NCI-H1092 treated with DMSO at 0.1 percent for 48 hours (cell line): ENCODE measurements around the gene KLF6.
A peak's percentile ranks its signal among the peaks of the same experiment; 100 is the strongest.

Experiments
- DNase-seq: peaks from one replicate; lab custom pipeline; 2025; lab: John Stamatoyannopoulos, UW

KLF6 gene

DNA sequence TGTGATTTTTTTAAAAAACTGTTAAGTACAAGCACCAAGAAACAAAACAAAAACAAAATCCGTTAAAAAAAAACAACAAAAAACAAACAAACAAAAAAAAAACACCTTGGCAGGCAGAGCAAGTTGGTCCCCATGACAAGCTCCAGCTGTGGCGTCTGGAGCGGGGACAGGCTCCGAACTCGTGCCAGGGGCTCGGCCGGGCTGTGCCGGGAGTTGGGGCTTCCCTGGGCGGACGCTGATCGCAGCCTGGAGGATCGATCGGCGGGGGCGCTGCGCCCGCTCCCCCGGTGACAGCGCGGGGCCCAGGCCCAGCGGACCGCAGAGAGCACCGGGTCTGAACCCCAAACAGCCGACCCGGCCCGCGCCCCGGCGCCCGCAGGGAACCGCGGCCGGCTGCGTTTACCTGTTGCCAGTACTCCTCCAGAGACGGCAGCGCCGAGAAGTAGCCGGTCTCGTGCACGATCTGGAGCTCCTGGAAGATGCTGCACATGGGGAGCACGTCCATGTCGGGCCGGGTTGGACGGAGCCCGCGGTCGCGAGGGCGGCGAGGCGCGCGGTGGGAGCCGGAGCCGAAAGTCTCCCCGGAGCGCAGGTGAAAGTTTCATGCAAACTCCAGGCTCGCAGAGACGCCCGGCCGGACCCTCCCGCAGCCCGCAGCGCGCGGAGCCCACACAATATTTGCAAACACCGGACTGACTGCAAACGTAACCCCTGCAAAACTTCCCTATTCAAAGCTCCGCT, at the start of gene KLF6:
KLF6 (minus strand) TSS at position 700 of the 741 bp plus-strand sequence; CDS start at position 505, 195 bp downstream.
- DNase-seq = peak; percentile 41

DNA sequence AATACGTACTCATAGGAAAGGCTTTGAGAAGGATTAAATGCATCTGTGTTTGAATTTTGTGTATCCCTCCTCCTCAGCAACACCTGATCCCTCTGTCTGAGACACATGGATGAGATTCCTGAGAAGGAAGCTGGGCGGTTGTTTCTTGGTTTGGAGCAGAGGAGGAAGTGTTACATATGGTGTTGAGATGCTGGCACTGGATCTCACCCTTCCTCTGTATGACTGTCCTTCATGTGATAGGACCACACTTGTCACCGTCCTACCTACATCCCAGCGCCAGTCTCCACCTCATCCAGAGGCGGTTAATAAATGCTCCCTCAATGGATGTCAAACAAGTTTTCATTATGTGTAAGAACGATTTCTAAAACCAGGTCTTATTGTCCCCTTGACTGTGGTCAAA, 49.4 kb upstream of the KLF6 start:
- no peak for DNase-seq

GRCh38 chr10:3833046-3833445, 48.0 kb upstream of the KLF6 start:
- no peak for DNase-seq

- DNase-seq = no peak
Measured at GRCh38 chr10:3832022-3832786, 47.2 kb upstream of the KLF6 start.

DNA sequence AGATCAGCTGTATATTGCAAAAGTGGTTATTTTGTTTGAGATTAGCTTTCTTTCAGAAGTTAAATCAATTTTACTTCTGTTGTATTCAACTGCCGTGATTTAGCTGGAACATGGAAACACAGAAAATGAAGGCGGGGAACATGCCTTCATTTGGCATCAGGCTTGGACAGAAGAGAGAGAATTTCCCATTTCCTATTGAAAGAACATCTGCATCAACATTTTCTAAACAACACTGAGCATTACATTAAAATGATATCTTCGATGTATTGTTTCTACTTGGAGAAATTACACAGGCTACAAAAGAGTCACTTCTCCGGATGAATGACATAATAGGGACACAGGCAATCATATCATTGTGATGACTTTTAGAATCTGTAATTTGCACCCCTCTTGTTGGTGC, 46.6 kb upstream of the KLF6 start:
- DNase-seq = no peak

DNA sequence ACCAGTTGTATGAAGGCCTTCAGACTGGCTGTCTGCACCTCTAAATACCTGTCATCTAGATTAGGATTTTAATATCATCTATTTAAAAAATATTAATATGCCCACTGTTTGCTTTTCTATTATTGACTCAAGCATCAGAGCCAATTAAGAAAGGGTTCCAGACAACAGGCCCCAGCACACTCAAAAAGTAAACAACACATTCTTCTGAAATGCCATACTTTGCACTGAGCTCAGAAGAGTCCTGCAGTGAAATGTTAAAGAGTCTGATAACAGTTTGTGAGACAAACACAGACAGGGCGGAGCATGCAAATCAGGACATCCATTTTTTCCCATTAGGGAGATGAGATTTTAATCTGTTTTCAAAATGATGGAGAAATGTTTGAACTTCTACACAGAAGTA, 45.9 kb upstream of the KLF6 start:
- DNase-seq = no peak

GRCh38 chr10:3829156-3830050, 44.4 kb upstream of the KLF6 start:
- no peak for DNase-seq

DNA sequence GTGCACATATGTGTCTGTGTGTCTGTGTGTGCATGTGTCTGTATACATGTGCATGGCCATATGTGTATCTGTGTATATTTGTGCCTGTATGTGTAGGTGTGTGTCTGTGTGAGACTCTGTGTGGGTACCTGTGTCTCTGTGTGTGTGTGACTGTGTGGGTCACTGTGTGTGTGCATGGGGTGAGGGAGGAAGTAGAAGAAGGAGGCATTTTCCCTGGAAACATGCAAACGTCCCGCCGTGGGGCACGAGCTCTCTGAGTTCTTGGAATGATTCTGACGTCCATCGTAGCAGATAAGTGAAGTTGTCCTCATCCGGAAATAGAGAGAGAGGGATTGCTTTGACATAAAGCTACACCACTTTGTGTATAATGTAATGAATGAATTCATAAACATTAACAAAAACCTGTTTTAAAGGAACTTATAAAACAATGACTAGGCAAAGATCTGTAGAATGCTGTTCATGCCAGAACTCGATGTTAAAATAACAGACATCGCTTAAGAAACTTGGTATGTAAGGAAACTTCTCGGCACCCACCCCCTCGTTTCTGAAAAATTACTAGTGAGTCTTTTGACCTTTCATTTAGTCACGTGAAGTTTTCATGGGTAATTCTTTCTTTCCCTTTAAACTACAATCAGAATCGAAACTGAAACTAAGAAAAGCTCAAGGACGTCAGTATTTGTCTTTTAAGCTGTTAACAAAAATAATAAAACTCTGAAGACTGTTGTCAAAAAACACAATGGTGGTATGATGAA, 43.6 kb upstream of the KLF6 start:
- no peak for DNase-seq

DNA sequence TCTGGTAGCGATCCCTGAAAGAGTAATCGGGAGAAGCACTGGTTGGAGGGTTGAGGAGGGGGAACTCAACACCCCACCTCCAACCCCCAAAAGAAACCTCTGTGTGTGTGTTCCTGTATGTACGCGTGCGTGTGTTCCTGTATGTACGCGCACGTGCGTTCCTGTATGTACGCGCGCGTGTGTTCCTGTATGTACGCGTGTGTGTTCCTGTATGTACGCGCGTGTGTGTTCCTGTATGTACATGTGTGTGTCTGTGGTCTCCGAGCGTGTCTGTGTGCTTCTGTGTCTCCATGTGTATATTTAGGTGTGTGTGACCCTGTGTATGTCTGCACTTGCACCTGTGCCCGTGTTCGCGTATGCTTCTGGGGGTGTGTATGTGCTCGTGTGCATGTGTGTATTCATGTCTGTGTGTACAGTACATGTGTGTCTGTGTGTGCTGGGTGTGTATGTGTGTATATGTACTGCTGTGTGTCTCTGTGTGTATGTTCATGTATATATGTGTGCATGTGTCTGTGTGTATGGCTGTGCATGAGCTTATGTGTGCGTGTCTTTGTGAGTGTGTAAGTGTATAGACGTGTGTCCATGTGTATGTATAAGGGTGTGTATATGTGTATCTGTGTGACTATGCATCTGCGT, 42.9 kb upstream of the KLF6 start:
- no peak for DNase-seq

- no peak for DNase-seq
Measured at GRCh38 chr10:3827266-3827665, 42.3 kb upstream of the KLF6 start.

- no peak for DNase-seq
Measured at GRCh38 chr10:3825862-3826351, 40.9 kb upstream of the KLF6 start.

DNA sequence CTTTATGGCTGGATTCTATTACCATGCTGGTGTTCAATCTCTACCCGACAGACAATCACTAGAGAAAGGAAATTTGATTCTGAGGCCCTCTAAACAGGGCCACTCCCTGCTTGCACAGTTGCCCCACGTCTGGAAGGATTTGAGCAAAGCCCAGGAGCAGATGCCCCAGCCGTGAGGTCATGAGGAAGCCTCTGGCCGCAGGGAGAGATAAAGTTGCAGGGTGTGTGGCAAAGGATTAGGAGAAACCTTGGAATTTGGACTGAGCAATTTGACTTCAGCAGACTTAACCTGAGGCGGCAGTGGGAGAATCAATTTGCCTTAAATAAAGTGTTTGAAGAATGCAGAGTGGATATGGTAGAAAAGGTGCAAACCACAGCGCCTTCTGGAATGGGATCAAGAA, 40.2 kb upstream of the KLF6 start:
- no peak for DNase-seq

GRCh38 chr10:3822541-3823330, 37.7 kb upstream of the KLF6 start:
- DNase-seq = no peak

GRCh38 chr10:3820255-3820654, 35.2 kb upstream of the KLF6 start:
- DNase-seq = no peak

DNA sequence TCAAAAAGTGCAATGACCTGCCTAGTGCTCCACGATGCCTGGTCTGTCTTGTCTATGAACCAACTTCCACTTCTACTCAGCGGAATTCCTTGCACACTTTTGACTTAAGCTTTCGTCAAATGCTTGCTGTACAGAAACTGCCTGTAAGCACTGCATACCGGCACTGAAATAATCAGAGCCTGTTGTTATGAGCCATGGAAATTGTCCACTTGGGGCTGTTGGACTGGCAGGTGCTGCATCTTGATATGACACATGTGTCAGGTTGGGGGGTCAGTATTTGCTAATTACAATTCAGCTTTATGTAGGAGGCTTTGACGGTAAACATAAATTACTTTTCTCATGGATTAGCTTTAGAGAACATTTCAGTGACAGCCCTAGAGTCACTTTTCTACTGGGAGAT, 32.0 kb upstream of the KLF6 start:
- DNase-seq = no peak

- no peak for DNase-seq
Measured at GRCh38 chr10:3814838-3815220, 29.8 kb upstream of the KLF6 start.

GRCh38 chr10:3813986-3814837, 29.2 kb upstream of the KLF6 start:
- no peak for DNase-seq

GRCh38 chr10:3813267-3813666, 28.3 kb upstream of the KLF6 start:
- no peak for DNase-seq

- DNase-seq = no peak
Measured at GRCh38 chr10:3812141-3812540, 27.1 kb upstream of the KLF6 start.
